HepG2 (cell line): Measurements from ENCODE around the gene SELENOM. TPM values are rescaled to one million over a fixed set of nuclear protein-coding genes. Genes with fewer than 3 reads are reported as not detected.

Experiments
- ADNP ChIP-seq: sonication (generic); formaldehyde crosslinking; IDR thresholded peaks from 2 replicates; pipeline ENCODE4 v1.4.0; 2020; ENCODE audit warnings: missing genetic modification reagents
- FOXA1 ChIP-seq, 2 experiments: fragments of 450-650 bp in 1 of 2; sonication (generic) in 1 of 2; formaldehyde crosslinking in 1 of 2; IDR thresholded peaks; 2 replicates each; pipeline versions ENCODE4 v1.4.0 to v1.6.1; 2016 to 2020; ENCODE audit warnings: missing genetic modification reagents in 1 of 2
- HOXA3 ChIP-seq: sonication (generic); formaldehyde crosslinking; IDR thresholded peaks from 2 replicates; pipeline ENCODE4 v1.5.0; 2020; ENCODE audit warnings: missing genetic modification reagents
- HOXA7 ChIP-seq: sonication (generic); formaldehyde crosslinking; IDR thresholded peaks from 2 replicates; pipeline ENCODE4 v1.8.1; 2022; ENCODE audit warnings: mild to moderate bottlenecking, missing genetic modification reagents, moderate library complexity
- KAT2B ChIP-seq: fragments of 150-350 bp; IDR thresholded peaks from 2 replicates; pipeline ENCODE4 v1.6.1; 2014; ENCODE audit warnings: low read depth, low read length, borderline replicate concordance
- RBFOX2 ChIP-seq: fragments of 200-400 bp; formaldehyde crosslinking; IDR thresholded peaks from 2 replicates; pipeline ENCODE4 v1.6.1; 2017; ENCODE audit warnings: low read depth, mild to moderate bottlenecking, low read length
- SMC3 ChIP-seq: IDR thresholded peaks from 2 replicates; pipeline ENCODE4 v1.6.1; 2011; ENCODE audit warnings: low read length, improper control_type of control experiment
- THYN1 ChIP-seq: sonication (generic); formaldehyde crosslinking; IDR thresholded peaks from 2 replicates; pipeline ENCODE4 v1.8.1; 2023; ENCODE audit warnings: low read depth, mild to moderate bottlenecking, moderate library complexity, missing genetic modification reagents, borderline replicate concordance
- ZKSCAN1 ChIP-seq: fragments of 150-350 bp; IDR thresholded peaks from 2 replicates; pipeline ENCODE4 v1.6.1; 2014; ENCODE audit warnings: low read length
- ZNF430 ChIP-seq: sonication (generic); formaldehyde crosslinking; IDR thresholded peaks from 2 replicates; pipeline ENCODE4 v1.9.0; 2021; ENCODE audit warnings: mild to moderate bottlenecking, missing genetic modification reagents
- ZNF768 ChIP-seq: sonication (generic); formaldehyde crosslinking; IDR thresholded peaks from 2 replicates; pipeline ENCODE4 v1.4.0; 2020; ENCODE audit warnings: missing genetic modification reagents
- ZNF850 ChIP-seq: sonication (generic); formaldehyde crosslinking; conservative IDR thresholded peaks from 2 replicates; pipeline ENCODE4 v1.9.0; 2021; ENCODE audit warnings: mild to moderate bottlenecking, missing genetic modification reagents
- ZNF879 ChIP-seq: sonication (generic); formaldehyde crosslinking; IDR thresholded peaks from 2 replicates; pipeline ENCODE4 v1.8.1; 2023; ENCODE audit warnings: missing genetic modification reagents
- polyA plus RNA-seq, 8 experiments: library from polyadenylated mRNA; depleted of rRNA in 3 of 8; stranded (reverse) in 7 of 8; unstranded in 1 of 8; fragments of >200 nt; fragmentation: Illumina TruSeq in 4 of 8; extraction: Trizol in 4 of 8; gene quantifications; 2 replicates each; pipeline versions ENCODE4 v1.2.1 to v1.2.3, GENCODE V29; 2011 to 2016; ENCODE audit warnings: low read depth in 4 of 8, missing spikeins in 1 of 8, mixed read lengths in 1 of 8; ENCODE audit not compliant: insufficient read depth in 1 of 8
- total RNA-seq, 5 experiments: library from RNA; depleted of rRNA; stranded (reverse); fragments of >200 nt; fragmentation: Illumina TruSeq; extraction: Trizol; gene quantifications; 2 replicates each; pipeline ENCODE4 v1.2.3, GENCODE V29; 2016; ENCODE audit warnings: low read depth in 1 of 5
- TF ChIP-seq, protein P1 (sequence below): sonication (generic); formaldehyde crosslinking; IDR thresholded peaks from 2 replicates; pipeline ENCODE4 v1.5.0; 2020; ENCODE audit warnings: mild to moderate bottlenecking, missing genetic modification reagents
- TF ChIP-seq, protein P2 (sequence below): IDR thresholded peaks from 2 replicates; pipeline ENCODE4 v1.6.1; 2012; ENCODE audit warnings: low read depth, low read length, improper control_type of control experiment
- TF ChIP-seq, protein P3 (sequence below): IDR thresholded peaks from 2 replicates; pipeline ENCODE4 v1.6.1; 2016; ENCODE audit warnings: low read depth
- TF ChIP-seq, protein P4 (sequence below): sonication (generic); formaldehyde crosslinking; IDR thresholded peaks from 2 replicates; pipeline ENCODE4 v1.4.0; 2020; ENCODE audit warnings: missing genetic modification reagents, mild to moderate bottlenecking, borderline replicate concordance

SELENOM gene
- total and polyA plus RNA-seq, 2 of the 13 experiments (the other 11 are each of a cell fraction or from before 2014, with no cell fraction given) = 4.1 to 4.3 TPM

DNA sequence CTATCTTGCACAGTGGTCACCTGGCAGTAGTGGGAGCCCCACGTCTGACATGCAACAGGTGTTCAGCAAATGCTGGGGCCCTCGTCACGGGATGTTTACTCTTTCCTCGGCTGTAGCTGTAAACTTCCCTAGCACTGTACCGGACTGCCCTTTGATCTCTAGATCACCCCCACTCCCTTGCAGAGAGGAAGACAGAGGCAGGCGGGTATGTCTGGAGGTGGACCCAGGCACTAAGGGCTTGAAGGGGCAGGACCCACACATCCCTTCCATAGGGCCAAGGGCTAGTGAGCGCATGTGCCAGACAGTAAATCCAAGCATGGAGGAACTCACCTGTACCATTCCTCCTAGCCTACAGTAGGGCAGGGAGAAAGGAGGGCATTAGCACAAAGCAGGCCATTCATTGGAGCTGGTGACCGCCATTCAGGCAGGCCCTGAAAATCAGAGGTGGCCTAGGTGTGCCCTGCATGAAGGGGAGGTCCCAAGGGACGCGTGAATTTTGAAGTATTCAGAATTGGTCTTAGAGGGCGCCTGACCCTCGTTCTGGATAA is 28.2 kb downstream of the SELENOM start (continued):
- TF ChIP-seq SMC3 (no peak), ZNF768 (no peak), ZNF850 (no peak), ZNF430 (CRISPR knock-in tag) (0 out of 2 replicates have a peak, but pooled peaks have one; percentile 33), FOXA1 (IDR thresholded peaks at IDR 0.05) (no peak), FOXA1 (CRISPR knock-in tag; IDR thresholded peaks at IDR 0.05) (peak; percentile 90), HOXA3 (CRISPR knock-in tag) (peak; percentile 73), RBFOX2 (no peak), ZKSCAN1 (no peak), ADNP (CRISPR knock-in tag) (0 out of 2 replicates have a peak, but pooled peaks have one; percentile 25), THYN1 (CRISPR knock-in tag) (no peak), KAT2B (no peak), HOXA7 (CRISPR knock-in tag) (no peak), ZNF879 (no peak)
- TF ChIP-seq, protein P1, sequence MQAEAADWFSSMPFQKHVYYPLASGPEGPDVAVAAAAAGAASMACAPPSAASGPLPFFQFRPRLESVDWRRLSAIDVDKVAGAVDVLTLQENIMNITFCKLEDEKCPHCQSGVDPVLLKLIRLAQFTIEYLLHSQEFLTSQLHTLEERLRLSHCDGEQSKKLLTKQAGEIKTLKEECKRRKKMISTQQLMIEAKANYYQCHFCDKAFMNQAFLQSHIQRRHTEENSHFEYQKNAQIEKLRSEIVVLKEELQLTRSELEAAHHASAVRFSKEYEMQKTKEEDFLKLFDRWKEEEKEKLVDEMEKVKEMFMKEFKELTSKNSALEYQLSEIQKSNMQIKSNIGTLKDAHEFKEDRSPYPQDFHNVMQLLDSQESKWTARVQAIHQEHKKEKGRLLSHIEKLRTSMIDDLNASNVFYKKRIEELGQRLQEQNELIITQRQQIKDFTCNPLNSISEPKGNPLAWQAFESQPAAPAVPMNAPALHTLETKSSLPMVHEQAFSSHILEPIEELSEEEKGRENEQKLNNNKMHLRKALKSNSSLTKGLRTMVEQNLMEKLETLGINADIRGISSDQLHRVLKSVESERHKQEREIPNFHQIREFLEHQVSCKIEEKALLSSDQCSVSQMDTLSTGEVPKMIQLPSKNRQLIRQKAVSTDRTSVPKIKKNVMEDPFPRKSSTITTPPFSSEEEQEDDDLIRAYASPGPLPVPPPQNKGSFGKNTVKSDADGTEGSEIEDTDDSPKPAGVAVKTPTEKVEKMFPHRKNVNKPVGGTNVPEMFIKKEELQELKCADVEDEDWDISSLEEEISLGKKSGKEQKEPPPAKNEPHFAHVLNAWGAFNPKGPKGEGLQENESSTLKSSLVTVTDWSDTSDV (CRISPR knock-in tag) = no peak
- TF ChIP-seq, protein P2, sequence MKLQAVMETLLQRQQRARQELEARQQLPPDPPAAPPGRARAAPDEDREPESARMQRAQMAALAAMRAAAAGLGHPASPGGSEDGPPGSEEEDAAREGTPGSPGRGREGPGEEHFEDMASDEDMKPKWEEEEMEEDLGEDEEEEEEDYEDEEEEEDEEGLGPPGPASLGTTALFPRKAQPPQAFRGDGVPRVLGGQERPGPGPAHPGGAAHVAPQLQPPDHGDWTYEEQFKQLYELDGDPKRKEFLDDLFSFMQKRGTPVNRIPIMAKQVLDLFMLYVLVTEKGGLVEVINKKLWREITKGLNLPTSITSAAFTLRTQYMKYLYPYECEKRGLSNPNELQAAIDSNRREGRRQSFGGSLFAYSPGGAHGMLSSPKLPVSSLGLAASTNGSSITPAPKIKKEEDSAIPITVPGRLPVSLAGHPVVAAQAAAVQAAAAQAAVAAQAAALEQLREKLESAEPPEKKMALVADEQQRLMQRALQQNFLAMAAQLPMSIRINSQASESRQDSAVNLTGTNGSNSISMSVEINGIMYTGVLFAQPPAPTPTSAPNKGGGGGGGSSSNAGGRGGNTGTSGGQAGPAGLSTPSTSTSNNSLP = no peak
- TF ChIP-seq, protein P3, sequence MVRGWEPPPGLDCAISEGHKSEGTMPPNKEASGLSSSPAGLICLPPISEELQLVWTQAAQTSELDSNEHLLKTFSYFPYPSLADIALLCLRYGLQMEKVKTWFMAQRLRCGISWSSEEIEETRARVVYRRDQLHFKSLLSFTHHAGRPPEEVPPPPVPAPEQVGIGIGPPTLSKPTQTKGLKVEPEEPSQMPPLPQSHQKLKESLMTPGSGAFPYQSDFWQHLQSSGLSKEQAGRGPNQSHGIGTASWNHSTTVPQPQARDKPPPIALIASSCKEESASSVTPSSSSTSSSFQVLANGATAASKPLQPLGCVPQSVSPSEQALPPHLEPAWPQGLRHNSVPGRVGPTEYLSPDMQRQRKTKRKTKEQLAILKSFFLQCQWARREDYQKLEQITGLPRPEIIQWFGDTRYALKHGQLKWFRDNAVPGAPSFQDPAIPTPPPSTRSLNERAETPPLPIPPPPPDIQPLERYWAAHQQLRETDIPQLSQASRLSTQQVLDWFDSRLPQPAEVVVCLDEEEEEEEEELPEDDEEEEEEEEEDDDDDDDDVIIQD = peak; percentile 35; the same call in 1 of the 2 replicates
- TF ChIP-seq, protein P4, sequence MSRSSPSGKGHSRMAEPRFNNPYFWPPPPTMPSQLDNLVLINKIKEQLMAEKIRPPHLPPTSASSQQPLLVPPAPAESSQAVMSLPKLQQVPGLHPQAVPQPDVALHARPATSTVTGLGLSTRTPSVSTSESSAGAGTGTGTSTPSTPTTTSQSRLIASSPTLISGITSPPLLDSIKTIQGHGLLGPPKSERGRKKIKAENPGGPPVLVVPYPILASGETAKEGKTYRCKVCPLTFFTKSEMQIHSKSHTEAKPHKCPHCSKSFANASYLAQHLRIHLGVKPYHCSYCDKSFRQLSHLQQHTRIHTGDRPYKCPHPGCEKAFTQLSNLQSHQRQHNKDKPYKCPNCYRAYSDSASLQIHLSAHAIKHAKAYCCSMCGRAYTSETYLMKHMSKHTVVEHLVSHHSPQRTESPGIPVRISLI (CRISPR knock-in tag) = no peak
